ENCODE data around the gene MEF2D.
A peak's percentile ranks its signal among the peaks of the same experiment; 100 is the strongest.

MEF2D gene

GRCh38 chr1:156508955-156509234 is 8.3 kb upstream of the MEF2D start:
- no peak for DNase-seq
- TF ChIP-seq, protein P1, sequence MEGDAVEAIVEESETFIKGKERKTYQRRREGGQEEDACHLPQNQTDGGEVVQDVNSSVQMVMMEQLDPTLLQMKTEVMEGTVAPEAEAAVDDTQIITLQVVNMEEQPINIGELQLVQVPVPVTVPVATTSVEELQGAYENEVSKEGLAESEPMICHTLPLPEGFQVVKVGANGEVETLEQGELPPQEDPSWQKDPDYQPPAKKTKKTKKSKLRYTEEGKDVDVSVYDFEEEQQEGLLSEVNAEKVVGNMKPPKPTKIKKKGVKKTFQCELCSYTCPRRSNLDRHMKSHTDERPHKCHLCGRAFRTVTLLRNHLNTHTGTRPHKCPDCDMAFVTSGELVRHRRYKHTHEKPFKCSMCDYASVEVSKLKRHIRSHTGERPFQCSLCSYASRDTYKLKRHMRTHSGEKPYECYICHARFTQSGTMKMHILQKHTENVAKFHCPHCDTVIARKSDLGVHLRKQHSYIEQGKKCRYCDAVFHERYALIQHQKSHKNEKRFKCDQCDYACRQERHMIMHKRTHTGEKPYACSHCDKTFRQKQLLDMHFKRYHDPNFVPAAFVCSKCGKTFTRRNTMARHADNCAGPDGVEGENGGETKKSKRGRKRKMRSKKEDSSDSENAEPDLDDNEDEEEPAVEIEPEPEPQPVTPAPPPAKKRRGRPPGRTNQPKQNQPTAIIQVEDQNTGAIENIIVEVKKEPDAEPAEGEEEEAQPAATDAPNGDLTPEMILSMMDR (IDR thresholded peaks at IDR 0.05; ENCODE audit: low read depth, low read length, missing control alignments) = no peak
- H3K27me3 ChIP-seq (replicated peaks) = no peaks in the 10 kb centered on the region
- no peak overlapping the region for H3K4me3 ChIP-seq (ENCODE audit: low read depth, low read length)
- H3K36me3 ChIP-seq (replicated peaks) = no peaks in the 10 kb centered on the region
- in situ Hi-C loops (cut with HindIII; ENCODE audit: low pct_ligation_motif_present, low sequenced_read_pairs) = no loop called here
- no peak overlapping the region for H3K27ac ChIP-seq

GRCh38 chr1:156508205-156508954 is 7.8 kb upstream of the MEF2D start:
- in situ Hi-C loops (cut with HindIII; ENCODE audit: low pct_ligation_motif_present, low sequenced_read_pairs) = no loop called here
- Histone ChIP-seq H3K27ac (no peak overlapping the region), H3K36me3 (replicated peaks) (no peaks in the 10 kb centered on the region), H3K27me3 (replicated peaks) (no peaks in the 10 kb centered on the region), H3K4me3 (ENCODE audit: low read depth, low read length) (no peak overlapping the region)
- TF ChIP-seq, protein P1 (IDR thresholded peaks at IDR 0.05; ENCODE audit: low read depth, low read length, missing control alignments) = no peak
- no peak for DNase-seq

- TF ChIP-seq, protein P1 (IDR thresholded peaks at IDR 0.05; ENCODE audit: low read depth, low read length, missing control alignments) = no peak
- in situ Hi-C loops (cut with HindIII; ENCODE audit: low pct_ligation_motif_present, low sequenced_read_pairs) = no loop called here
- Histone ChIP-seq H3K27ac (no peak overlapping the region), H3K27me3 (replicated peaks) (no peaks in the 10 kb centered on the region), H3K36me3 (replicated peaks) (no peaks in the 10 kb centered on the region), H3K4me3 (ENCODE audit: low read depth, low read length) (no peak overlapping the region)
- no peak for DNase-seq
Observed at GRCh38 chr1:156506450-156506849, 5.9 kb upstream of the MEF2D start.

GRCh38 chr1:156505679-156506298 is 5.2 kb upstream of the MEF2D start:
- TF ChIP-seq, protein P1 (IDR thresholded peaks at IDR 0.05; ENCODE audit: low read depth, low read length, missing control alignments) = no peak
- Histone ChIP-seq H3K27ac (peak overlapping the region; percentile 98), H3K36me3 (replicated peaks) (no peaks in the 10 kb centered on the region), H3K4me3 (ENCODE audit: low read depth, low read length) (no peak overlapping the region), H3K27me3 (replicated peaks) (no peaks in the 10 kb centered on the region)
- no peak for DNase-seq
- in situ Hi-C loops (cut with HindIII; ENCODE audit: low pct_ligation_motif_present, low sequenced_read_pairs) = no loop called here

DNA sequence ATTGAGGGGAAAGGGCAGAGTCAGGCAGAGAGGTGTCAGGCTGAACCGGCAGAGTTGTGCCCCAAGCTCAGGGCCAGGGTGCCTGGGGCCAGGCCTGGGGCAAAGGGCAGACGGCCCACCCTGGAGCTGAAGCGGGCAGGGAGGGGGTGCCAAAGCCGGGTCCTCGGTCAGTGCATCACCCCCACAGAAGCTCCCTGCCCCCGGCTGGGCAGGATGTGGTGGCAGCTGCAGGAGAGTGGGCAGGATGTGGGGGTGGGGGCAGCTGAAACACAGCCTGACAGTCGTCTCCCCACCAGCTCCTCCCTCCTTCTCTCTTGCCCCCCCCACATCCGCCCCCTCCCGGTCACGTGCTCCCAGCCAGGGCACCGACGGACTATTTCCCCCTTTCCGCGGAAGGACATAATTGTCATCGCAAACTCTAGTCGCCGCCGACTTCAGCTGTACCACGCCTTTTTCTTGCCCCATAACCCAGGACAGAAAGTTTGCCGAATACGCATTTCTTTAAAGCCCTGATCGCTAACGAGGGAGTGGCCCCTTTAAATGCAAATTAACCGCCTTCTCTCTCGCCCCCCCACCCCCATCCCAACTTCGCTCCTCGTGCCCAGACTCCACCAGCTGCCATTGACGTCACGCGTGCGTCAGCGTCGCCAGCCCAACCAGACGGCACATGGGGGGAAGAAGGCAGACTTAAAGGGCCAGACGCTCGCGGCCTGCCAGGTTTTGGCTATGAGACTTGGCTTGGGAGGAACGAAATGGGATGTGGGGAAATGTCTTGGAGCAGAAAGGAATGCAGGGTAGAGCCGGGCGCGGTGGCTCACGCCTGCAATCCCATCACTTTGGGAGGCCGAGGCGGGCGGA is 4.5 kb upstream of the MEF2D start:
- in situ Hi-C loops (cut with HindIII; ENCODE audit: low pct_ligation_motif_present, low sequenced_read_pairs) = no loop called here
- H3K27ac ChIP-seq = peak overlapping the region; percentile 98
- peak; percentile 98 for DNase-seq
- no peaks in the 10 kb centered on the region for H3K36me3 ChIP-seq (replicated peaks)
- peak overlapping the region; percentile 40 for H3K4me3 ChIP-seq (ENCODE audit: low read depth, low read length)
- TF ChIP-seq, protein P1 (IDR thresholded peaks at IDR 0.05; ENCODE audit: low read depth, low read length, missing control alignments) = no peak
- no peaks in the 10 kb centered on the region for H3K27me3 ChIP-seq (replicated peaks)
